HuH-7 (cell line): Measurements from ENCODE around the gene CSNK1A1.
"Not testable (repeated sequence)": the region's sequence is repeated elsewhere in the genome, so short reads cannot be mapped to it uniquely, and the experiment has no call there.

Experiments used
- DNase-seq: peaks from one replicate; pipeline ENCODE4 v3.0.0; 2011; ENCODE audit warnings: low spot score

CSNK1A1 gene

DNA sequence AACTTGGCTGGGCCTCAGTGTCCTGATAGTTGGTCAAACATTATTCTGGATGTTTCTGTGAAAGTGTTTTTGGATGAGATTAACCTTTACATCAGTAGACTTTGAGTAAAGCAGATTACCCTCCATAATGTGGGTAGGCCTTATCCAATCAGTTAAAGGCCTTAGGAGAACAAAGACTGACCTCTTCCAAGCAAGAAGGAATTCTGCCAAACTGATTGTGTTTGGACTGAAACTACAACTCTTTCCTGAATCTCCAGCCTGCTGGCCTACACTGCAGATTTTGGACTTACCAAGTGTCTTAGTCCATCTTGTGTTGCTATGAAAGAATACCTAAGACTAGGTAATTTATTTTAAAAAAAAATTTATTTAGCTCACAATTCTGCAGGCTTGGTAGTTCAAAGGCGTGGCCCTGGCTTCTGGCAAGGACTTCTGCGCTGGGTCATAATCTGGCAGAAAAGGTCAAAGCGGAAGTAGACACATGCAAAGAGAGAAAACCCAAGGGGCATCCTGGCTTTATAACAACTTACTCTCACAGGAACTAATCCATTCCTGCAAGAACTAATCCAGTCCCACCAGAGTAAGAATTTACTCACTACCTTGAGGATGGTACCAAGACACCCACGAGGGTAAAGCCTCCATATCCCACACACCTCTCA lies 21.5 kb upstream of the CSNK1A1 start:
- no peak for DNase-seq

DNA sequence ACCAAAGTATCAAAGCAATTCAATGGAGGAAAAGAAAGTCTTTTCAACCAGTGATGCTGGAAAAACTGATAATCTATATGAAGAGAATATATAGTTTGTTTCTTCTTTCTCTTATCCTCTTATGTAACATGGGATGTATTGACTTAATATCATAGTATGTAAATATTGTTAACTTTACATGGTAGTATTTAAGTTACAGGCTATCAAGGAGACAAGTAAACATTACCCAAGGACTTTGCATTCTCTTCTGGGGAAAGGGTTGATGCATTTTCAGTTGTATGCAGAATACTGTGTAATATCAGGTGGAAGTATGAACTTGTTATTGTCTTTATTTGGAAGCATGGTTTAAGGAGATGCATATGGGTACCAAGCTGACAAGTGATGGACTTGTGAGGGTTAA lies 20.9 kb upstream of the CSNK1A1 start:
- DNase-seq, result no peak

DNA sequence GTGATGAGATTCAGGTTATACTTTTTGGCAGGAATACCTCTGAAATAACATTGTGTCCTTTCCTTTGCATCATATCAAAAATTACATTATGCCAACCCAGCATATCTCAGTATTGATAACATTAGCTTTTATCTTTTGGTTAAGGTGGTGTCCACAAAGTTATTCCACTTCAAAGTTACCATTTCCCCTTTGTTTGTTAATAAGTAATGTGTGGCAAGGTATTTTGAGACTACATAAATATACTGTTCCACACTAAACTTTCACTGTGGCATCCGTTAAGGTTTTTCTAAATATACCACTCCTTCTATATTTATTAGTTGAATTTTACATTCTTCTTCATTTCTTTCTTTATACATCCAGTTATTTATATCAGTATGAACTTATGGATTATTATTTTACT lies 16.0 kb upstream of the CSNK1A1 start:
- DNase-seq, result no peak

DNA sequence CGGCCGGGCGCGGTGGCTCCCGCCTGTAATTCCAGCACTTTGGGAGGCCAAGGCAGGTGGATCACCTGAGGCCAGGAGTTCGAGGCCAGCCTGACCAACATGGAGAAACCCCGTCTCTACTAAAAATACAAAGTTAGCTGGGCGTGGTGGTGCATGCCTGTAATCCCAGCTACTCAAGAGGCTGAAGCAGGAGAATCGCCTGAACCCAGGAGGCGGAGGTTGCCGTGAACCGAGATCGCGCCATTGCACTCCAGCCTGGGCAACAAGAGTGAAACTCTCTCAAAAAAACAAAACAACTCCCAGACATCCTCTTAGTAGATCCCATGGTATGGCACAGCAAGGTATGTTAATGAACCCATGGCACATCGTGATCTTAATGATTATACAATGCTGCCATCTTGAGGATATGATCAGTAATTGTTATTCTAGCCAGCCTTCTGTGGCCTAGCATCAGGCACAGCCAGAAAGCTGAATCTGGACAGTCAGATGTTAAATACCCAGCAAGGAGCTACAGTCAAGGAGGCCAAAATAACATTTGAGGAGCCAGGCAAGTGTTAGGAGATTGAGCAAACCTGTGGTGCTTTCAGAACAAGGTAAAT lies 13.4 kb upstream of the CSNK1A1 start:
- peak; percentile 63 for DNase-seq

DNA sequence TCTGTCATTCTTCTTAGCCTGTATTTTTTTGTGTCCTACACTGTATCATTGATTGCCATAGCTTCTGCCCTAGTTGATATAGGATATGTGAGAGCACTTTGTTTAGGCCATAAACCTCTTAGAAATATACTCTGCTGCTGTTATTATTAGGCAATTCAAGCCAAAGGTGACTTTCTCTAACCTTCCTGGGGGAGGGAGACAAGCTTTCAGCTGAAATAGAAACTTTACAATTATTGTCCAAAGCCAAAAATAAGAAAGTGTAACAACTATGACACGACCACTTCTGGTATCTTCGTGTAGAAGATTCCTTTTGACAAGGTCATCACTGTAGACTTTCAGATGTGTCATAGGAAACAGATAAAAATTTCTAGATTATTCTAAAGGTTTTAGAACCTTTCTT lies 12.2 kb upstream of the CSNK1A1 start:
- DNase-seq, result no peak

DNA sequence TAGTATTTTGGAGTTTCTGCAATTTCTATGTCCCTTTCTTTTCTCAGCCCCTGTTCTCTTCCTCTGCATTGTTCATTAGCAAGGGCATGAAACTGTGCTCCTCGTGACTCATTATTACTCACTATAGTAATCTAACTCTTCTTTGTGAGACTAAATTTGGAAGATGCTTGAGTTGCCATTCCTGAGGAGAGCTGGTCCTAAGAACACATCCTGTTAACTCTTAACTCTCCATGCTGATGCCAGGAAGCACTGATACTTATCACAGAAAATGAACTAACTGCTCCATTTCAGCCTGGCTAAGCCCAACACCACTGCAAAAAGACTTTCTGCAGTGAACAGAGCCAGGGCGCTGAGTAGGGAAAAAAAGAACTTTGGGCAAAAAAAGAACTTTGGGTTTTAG lies 10.6 kb upstream of the CSNK1A1 start:
- no peak for DNase-seq

DNA sequence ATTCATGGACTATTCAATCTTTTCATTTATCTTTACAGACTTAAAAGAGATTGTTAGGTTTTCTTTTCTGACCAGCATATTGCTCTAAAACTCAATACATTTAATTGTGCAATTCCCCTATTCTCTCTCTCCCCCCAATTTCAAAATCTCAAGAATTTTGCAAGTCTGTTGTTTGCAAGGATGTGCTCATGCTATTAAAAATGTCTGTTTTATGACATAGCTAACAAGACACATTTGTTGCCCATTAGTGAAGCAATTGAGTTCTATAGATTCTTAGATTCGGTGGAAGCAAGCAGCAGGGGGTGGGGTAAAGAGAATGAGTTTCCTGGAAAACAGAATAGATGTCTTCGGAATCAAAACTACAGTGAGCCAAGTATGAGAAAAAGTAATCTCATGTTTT lies 8.5 kb upstream of the CSNK1A1 start:
- DNase-seq, result no peak

DNA sequence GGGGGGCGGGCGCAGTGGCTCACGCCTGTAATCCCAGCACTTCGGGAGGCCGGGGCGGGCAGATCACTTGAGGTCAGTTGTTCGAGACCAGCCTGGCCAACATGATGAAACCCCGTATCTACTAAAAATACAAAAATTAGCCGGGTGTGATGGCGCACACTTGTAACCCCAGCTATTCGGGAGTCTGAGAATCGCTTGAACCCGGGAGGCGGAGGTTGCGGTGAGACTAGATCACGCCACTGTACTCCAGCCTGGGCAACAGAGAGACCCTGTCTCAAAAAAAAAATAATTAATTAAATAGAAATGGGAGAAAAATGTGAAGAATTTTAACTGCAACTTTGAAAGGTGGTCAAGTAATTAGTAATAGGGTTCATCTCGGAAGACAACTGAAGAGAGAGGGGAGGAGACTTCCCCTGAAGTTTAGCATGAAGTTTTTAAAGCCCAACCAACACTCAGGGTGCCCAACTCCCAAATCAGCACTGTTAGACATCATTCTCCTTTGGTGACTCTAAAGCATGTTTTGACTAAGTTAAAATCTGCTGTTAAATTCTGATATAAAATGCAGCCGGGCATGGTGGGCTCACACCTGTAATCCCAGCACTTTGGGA lies 1.4 kb upstream of the CSNK1A1 start:
- DNase-seq, result no peak

DNA sequence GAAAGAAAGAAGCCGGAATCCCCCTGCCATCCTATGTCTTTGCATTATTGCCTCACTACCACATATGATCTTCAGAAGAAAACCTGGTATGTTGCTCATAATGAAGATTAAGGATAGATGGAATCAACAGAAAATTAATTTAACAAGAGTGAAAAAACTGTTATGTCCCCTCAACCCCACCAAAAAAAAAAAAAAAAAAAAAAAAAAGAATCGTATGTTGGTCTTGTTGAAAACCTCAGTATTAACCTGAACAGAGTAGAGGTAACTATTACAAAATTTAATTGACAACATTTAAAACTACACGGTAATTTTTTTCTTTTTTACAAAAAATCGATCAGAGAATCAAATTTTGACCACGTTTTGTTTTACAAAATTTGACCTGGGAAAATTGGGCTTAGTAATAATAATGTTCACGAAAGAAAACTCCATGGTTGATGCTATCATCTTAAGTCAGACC lies 827 bp upstream of the CSNK1A1 start:
- DNase-seq, result no peak

DNA sequence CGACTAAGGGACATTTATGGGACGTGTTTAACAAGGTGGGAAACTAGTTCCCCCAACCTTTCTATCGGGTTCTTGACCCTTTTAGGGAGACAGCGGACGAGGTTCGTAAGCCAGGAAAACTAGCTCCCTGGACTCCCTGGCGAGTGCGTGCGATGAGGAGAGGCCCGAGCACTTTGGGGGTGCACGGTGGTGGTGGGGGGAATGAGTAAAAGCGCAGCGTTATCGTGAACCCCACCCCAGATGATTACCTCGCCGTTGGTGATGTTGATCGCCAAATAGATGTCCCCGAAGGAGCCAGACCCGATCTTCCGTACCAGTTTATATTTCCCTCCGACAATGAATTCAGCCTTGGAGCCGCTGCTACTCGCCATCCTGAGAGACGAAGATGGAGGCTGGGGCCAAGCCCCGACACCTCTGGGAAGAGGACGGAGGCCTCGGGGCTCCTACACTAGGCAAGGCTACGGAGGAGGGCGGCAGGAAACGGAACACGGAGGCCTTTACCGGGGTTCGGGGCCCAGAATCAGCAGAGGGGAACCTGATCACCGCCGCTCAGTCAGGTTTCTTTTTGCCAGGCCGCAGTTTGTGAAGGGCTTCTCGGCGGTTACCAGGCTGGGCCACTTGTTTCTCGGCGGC lies 529 bp downstream of the CSNK1A1 start:
- no peak for DNase-seq

DNA sequence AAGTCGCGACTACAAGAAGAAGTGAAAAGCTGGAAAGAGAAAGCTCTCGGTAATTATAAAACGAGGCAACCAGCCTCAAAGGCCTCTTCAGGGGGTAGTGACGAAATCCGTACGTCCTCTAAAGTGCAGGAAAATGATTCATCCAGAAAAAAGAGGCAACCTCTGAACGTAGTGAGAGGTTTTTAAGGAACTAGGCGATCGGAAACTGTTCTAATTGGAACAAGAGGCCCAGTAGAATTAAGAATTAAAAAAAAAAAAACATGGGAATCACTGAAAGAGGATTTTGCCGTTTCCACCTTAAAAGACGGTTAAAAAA lies 1.0 kb downstream of the CSNK1A1 start:
- DNase-seq, result no peak

DNA sequence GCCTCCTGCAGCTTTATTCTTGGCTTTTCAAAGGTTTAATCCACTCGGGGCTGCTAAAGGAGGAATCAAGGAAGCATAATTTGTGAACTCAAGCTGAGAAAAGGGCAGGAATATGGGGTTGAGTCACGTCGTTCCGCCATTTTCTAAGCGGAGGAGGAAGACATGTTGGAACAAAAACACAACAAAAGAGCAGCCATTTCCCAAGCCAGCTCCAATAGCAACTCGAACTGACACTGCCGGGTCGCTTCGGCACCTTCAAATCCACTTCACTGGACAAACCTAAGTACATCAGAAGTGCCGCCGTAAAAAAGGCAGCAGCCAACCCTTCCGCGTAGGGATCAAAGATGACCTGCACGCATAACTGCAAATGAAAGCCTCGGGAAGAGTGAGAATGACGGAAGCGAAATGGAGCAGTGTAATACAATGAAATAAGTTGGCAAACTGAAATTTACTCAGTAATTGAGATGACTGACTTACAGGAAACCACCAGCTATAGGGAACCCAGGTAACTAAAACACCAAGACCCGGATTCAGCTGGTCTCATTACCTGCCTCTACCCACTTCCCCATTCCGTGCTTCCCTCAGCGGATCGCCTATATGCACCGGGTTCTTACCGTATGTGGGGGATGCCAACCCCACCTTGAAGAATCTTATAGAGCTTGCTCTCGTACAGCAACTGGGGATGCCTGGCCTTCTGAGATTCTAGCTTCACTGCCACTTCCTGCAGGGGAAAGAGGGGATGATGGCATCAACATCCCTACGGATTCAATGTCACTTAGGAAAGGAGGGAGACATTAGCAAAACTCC lies 1.6 kb downstream of the CSNK1A1 start:
- peak; percentile 17 for DNase-seq

DNA sequence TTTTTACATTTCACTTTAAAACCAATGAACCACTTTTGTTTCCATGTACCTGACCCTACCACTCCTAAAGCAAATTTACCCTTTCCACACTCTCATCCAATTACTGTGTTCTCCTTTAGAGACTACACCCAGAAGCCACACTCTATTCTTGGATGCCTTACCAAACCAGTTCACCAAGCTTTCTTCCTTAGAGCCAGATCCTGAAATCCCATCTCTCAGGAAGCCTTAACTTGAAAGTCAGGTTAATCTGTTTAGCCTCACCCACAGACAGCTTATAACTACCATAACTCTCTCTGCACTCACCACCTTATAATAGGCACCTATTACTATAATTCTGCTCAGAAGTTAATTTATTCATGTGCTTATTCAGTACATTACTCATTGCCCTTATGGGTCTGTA lies 4.3 kb downstream of the CSNK1A1 start:
- DNase-seq, result no peak

DNA sequence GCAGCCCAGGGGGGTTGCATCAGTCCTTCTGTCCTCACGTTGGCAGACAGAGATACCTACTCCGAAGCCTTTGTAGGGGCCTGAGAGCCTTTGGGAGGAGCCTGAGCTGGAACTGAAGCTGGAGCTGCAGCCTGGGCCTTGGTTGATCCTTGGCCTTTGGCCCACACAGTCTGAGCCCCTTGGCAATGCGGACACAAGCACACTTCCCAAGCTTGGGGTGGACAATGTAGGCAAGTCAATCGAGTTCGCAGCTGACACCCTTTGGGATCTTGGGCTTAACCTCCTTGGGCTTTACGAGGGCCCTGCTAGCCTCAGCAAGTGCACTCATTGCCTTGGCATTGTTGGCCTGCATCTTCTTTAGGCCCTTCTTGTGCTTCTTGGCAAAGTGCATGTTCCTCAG lies 5.9 kb downstream of the CSNK1A1 start:
- no peak for DNase-seq

DNA sequence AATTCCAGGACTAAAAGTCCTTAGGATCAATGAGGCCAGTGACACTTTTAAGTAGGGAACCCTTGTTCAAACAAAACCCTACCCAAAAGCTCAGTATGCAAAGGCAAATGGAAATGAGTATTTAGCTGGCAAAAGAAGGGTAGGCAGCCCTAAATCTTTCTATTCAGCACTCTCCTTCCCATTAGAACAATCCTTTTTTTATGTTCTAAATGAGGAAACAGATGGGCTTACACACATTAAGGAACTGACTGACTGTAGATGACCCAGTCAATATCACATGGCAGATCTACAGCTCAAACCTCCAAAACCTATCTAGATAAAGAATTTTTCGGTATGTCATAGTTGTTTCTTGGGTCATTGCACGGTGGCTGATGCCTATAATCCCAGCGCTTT lies 7.2 kb downstream of the CSNK1A1 start:
- no peak for DNase-seq

DNA sequence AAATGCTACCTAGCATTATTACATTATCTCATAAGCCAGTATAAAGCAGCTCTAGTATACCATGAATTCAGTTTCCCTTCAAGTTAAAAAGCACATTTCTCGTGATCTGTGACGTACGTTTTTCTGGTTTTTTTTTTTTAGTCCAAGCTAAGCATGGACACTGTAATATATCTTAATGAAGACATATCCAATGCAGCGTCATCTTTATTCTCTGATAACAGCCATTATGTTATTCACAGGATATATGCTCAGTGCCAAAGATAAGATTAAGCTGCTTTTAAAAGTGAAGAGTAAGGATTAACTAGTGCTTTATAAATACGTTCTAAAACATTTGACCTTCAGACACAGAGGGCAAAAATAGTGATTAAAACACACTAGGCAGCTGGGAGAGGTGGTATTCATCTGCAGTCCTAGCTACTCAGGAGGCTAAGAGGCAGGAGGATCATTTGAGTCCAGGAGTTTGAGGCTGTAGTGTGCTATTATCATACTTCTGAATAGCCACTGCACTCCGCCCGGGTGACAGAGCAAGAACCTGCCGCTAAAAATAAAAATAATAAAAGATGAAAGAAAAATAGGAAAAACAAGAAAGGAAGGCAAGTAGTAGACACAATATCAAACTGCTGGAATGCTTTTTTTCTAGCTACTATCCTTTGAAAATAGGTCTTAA lies 7.7 kb downstream of the CSNK1A1 start:
- no peak for DNase-seq

DNA sequence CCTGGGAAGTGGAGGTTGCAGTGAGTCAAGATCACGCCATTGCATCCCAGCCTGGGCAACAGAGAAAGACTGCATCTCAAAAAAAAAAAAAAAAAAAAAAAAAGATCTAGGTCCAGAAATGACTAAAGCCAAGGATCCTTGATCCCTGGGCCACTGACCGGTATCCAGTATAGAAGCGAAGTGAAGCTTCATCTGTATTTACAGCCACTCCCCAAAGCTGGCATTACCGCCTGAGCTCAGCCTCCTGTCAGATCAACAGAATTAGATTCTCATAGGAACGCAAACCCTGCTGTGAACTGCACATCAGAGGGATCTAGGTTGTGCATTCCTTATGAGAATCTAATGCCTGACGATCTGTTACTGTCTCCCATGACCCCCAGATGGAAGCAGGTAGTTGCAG lies 9.3 kb downstream of the CSNK1A1 start:
- no peak for DNase-seq

DNA sequence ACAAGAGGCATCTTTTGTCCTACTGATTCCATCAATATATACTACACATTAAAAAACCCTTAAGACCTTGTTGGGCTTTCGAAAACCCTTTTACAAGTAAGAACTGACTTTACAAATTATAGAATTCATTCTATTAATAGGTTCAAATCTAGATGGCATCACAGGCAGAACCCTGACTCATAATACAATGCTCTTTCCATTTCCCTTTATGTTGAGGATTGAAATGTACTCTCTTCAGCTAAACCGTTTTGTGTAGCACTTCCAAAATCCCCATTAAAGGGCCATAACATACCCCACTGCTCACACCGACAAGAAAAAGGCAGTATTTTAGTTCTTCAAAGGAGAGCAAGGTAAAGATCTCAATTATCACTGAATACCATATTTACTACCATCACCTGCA lies 11.2 kb downstream of the CSNK1A1 start:
- DNase-seq, result no peak

DNA sequence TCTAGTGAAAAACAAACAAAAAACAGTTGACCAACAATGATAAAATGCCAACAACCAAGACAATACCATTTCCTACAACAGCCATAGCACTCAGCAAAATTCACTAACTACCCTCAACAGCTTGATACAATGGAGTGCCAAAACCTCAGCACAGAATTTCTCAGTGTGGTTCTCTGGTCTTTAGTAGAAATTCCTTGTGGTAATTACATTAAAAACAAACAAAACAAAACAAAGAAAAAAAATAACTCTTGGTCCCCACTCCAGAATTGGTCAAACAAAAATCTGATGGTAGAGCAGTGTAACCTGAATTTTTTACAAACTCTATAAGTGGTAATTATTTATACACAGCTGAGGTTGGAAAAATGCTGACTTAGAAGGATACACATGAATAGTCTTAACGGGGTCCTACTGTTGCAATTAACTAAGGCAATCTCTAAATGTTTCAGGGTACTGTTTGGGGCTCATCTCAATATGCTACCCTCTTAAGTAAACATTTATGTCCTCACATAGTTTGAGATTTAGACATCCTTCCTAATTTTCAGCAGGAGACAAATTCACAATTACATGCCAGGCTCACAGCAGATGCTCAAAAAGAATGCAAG lies 13.8 kb downstream of the CSNK1A1 start:
- no peak for DNase-seq

DNA sequence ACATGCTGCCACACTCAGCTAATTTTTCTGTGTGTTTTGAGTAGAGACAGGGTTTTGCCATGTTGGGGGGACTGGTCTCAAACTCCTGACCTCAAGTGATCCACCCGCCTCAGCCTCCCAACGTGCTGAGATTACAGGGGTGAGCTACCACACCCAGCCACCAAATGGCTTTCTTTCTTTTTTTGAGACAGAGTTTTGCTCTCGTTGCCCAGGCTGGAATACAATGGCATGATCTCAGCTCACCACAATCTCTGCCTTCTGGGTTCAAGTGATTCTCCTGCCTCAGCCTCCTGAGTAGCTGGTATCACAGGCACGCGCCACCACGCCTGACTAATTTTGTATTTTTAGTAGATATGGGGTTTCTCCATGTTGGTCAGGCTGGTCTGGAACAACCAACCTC lies 15.5 kb downstream of the CSNK1A1 start:
- not testable (repeated sequence) for DNase-seq

DNA sequence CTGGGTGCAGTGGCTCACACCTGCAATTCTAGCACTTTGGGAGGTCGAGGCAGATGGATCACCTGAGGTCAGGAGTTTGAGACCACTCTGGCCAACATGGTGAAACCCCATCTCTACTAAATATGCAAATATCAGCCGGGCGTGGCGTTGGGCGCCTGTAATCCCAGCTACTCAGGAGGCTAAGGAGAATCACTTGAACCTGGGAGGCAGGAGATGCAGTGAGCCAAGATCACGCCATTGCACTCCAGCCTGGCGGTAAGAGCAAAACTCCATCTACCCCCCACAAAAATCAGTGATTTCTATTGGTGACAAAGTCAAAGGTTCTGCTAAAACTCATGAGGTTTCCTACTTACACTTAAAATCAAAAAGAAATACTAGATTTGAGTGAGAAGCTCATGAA lies 18.8 kb downstream of the CSNK1A1 start:
- DNase-seq, result no peak

DNA sequence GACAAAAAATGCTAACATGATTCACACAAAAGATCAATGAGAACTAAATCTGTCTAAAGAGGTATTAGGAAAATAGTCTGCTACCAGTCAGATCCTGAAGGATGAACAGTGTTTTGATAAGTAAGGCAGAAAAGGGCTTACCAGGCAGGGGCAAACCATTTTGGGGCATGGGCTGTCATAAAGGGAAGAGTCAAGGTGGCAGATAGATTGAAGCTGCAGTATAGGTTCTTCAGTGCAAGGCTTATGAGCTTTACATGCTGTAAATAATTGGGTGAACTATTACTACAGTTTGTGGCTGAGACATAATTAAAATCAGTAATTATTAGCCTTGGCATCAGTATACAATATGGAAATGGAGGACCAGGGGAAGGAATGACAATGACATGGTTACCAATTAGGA lies 21.8 kb downstream of the CSNK1A1 start:
- DNase-seq, result no peak
